IPS-11a (cell line): ENCODE data around the gene DLGAP4.

ENCODE experiments used
- H3K4me3 ChIP-seq: one replicate; pipeline ENCODE4 v1.5.1; 2013; ENCODE audit warnings: low read depth, low read length, control low read depth

Gene DLGAP4

GRCh38 chr20:36349384-36350170 lies 43.4 kb downstream of the DLGAP4 start:
- no peak overlapping the region for H3K4me3 ChIP-seq

- H3K4me3 ChIP-seq = no peak overlapping the region
These were observed 44.3 kb downstream of the DLGAP4 start for GRCh38 chr20:36350439-36350838.

GRCh38 chr20:36351937-36352336 lies 45.8 kb downstream of the DLGAP4 start:
- H3K4me3 ChIP-seq = no peak overlapping the region

GRCh38 chr20:36352843-36353553 lies 46.9 kb downstream of the DLGAP4 start:
- H3K4me3 ChIP-seq = no peak overlapping the region

- H3K4me3 ChIP-seq = no peak overlapping the region
These were observed 47.6 kb downstream of the DLGAP4 start for GRCh38 chr20:36353740-36354139.

- no peak overlapping the region for H3K4me3 ChIP-seq
These were observed 49.5 kb downstream of the DLGAP4 start for GRCh38 chr20:36355469-36356171.

- H3K4me3 ChIP-seq = no peak overlapping the region
These were observed 53.7 kb downstream of the DLGAP4 start for GRCh38 chr20:36359668-36360406.

GRCh38 chr20:36360429-36360828 lies 54.3 kb downstream of the DLGAP4 start:
- no peak overlapping the region for H3K4me3 ChIP-seq

- no peak overlapping the region for H3K4me3 ChIP-seq
These were observed 55.3 kb downstream of the DLGAP4 start for GRCh38 chr20:36361406-36361805.

GRCh38 chr20:36362261-36362660 lies 56.1 kb downstream of the DLGAP4 start:
- no peak overlapping the region for H3K4me3 ChIP-seq

- H3K4me3 ChIP-seq = no peak overlapping the region
These were observed 57.0 kb downstream of the DLGAP4 start for GRCh38 chr20:36362978-36363713.

GRCh38 chr20:36364506-36364905 lies 58.4 kb downstream of the DLGAP4 start:
- H3K4me3 ChIP-seq = no peak overlapping the region

- H3K4me3 ChIP-seq = no peak overlapping the region
These were observed 60.7 kb downstream of the DLGAP4 start for GRCh38 chr20:36366623-36367369.

GRCh38 chr20:36367370-36367745 lies 61.2 kb downstream of the DLGAP4 start:
- no peak overlapping the region for H3K4me3 ChIP-seq

GRCh38 chr20:36367907-36368799 lies 62.0 kb downstream of the DLGAP4 start:
- H3K4me3 ChIP-seq = no peak overlapping the region

GRCh38 chr20:36368869-36369268 lies 62.7 kb downstream of the DLGAP4 start:
- no peak overlapping the region for H3K4me3 ChIP-seq

- no peak overlapping the region for H3K4me3 ChIP-seq
These were observed 63.6 kb downstream of the DLGAP4 start for GRCh38 chr20:36369739-36370138.

GRCh38 chr20:36370991-36371790 lies 65.1 kb downstream of the DLGAP4 start:
- no peak overlapping the region for H3K4me3 ChIP-seq
